ENCODE measurements around the gene UBA52. TPM values are rescaled to one million over a fixed set of nuclear protein-coding genes. Genes with fewer than 3 reads are reported as not detected.
A peak's percentile ranks its signal among the peaks of the same experiment; 100 is the strongest.

UBA52 gene
- total and polyA plus RNA-seq, 2 of the 13 experiments (the other 11 are each of a cell fraction or from before 2014, with no cell fraction given) = 959 to 1,782 TPM

GRCh38 chr19:18571564-18572344, at the start of gene UBA52 (continued):
- TF ChIP-seq ELK4 (CRISPR knock-in tag; IDR thresholded peaks at IDR 0.05; ENCODE audit: borderline replicate concordance) (peak; percentile 80; the same call in 1 of the 2 replicates), ZNF839 (CRISPR knock-in tag; IDR thresholded peaks at IDR 0.05; ENCODE audit: borderline replicate concordance) (peak; percentile 71; the same call in 1 of the 2 replicates), KDM4B (CRISPR knock-in tag; IDR thresholded peaks at IDR 0.05) (no peak; the same call in 1 of the 2 replicates), PRDM15 (CRISPR knock-in tag; IDR thresholded peaks at IDR 0.05) (no peak), CHD2 (IDR thresholded peaks at IDR 0.05; ENCODE audit: low read depth, low read length) (no peak), ZNF766 (CRISPR knock-in tag; IDR thresholded peaks at IDR 0.05; ENCODE audit: borderline replicate concordance) (peak; percentile 57; the same call in 1 of the 2 replicates), SNAPC5 (CRISPR knock-in tag; IDR thresholded peaks at IDR 0.05; ENCODE audit: borderline replicate concordance) (0 out of 2 replicates have a peak, but pooled peaks have one; percentile 85), ZNF124 (CRISPR knock-in tag; IDR thresholded peaks at IDR 0.05) (peak; percentile 86), ZNF563 (CRISPR knock-in tag; IDR thresholded peaks at IDR 0.05) (peak; percentile 95), RFX5 (IDR thresholded peaks at IDR 0.05; ENCODE audit: low read depth, low read length) (peak; percentile 73), ATF6 (CRISPR knock-in tag; conservative IDR thresholded peaks at IDR 0.05) (no peak), ARHGAP35 (CRISPR knock-in tag; IDR thresholded peaks at IDR 0.05; ENCODE audit: borderline replicate concordance) (no peak; the same call in 1 of the 2 replicates), ZNF253 (CRISPR knock-in tag; IDR thresholded peaks at IDR 0.05; ENCODE audit: borderline replicate concordance) (0 out of 2 replicates have a peak, but pooled peaks have one; percentile 46), XBP1 (CRISPR knock-in tag; IDR thresholded peaks at IDR 0.05) (no peak), ETV5 (CRISPR knock-in tag; IDR thresholded peaks at IDR 0.05; ENCODE audit: borderline replicate concordance) (peak; percentile 98), PBX3 (CRISPR knock-in tag; IDR thresholded peaks at IDR 0.05; ENCODE audit: borderline replicate concordance) (no peak), KAT8 (CRISPR knock-in tag; IDR thresholded peaks at IDR 0.05) (peak; percentile 97), TCF7L2 (IDR thresholded peaks at IDR 0.05; ENCODE audit: low read depth, low read length) (no peak)
